Activated T-cell treated with anti-CD3 and anti-CD28 coated beads, Interleukin-2, amount 50 U/mL, for 24 hours (primary cell): ENCODE results near the gene CEND1.
"Not testable (repeated sequence)": the region's sequence is repeated elsewhere in the genome, so short reads cannot be mapped to it uniquely, and the experiment has no call there.

Experiments
- DNase-seq: peaks from one replicate; pipeline ENCODE4 v3.0.0-alpha.2; 2020
- H3K27ac Mint-ChIP-seq: 2 replicates; pipeline ENCODE4 v1.8.0; 2020; ENCODE audit warnings: mild to moderate bottlenecking, mixed read lengths
- H3K27me3 Mint-ChIP-seq: 2 replicates; pipeline ENCODE4 v1.8.0; 2020; ENCODE audit warnings: mixed read lengths
- H3K36me3 Mint-ChIP-seq: 2 replicates; pipeline ENCODE4 v1.8.0; 2020; ENCODE audit warnings: low read depth, mixed read lengths
- H3K4me1 Mint-ChIP-seq: 2 replicates; pipeline ENCODE4 v1.8.0; 2020; ENCODE audit warnings: low read depth, mixed read lengths
- H3K4me3 Mint-ChIP-seq: 2 replicates; pipeline ENCODE4 v1.8.0; 2020; ENCODE audit warnings: mild to moderate bottlenecking, moderate library complexity, mixed read lengths
- H3K9me3 Mint-ChIP-seq: 2 replicates; pipeline ENCODE4 v1.8.0; 2020; ENCODE audit warnings: mixed read lengths

CEND1 gene

GRCh38 chr11:763549-764321 is 26.2 kb downstream of the CEND1 start:
- peak overlapping the region; percentile 72 for H3K27ac Mint-ChIP-seq
- no peak for DNase-seq
- peaks cover 90% of the 10 kb centered on the region for H3K36me3 Mint-ChIP-seq
- H3K4me3 Mint-ChIP-seq = no peak overlapping the region
- no peaks in the 10 kb centered on the region for H3K9me3 Mint-ChIP-seq
- no peaks in the 10 kb centered on the region for H3K27me3 Mint-ChIP-seq
- H3K4me1 Mint-ChIP-seq = peaks cover 22% of the 10 kb centered on the region

- no peak for DNase-seq
- no peak overlapping the region for H3K4me3 Mint-ChIP-seq
- peak overlapping the region; percentile 72 for H3K27ac Mint-ChIP-seq
- H3K4me1 Mint-ChIP-seq = peaks cover 22% of the 10 kb centered on the region
- no peaks in the 10 kb centered on the region for H3K27me3 Mint-ChIP-seq
- peaks cover 94% of the 10 kb centered on the region for H3K36me3 Mint-ChIP-seq
- H3K9me3 Mint-ChIP-seq = no peaks in the 10 kb centered on the region
These were observed 26.8 kb downstream of the CEND1 start for GRCh38 chr11:763073-763463.

- Mint-ChIP-seq H3K36me3 (peaks cover 96% of the 10 kb centered on the region), H3K27me3 (no peaks in the 10 kb centered on the region), H3K9me3 (no peaks in the 10 kb centered on the region), H3K27ac (peak overlapping the region; percentile 50), H3K4me3 (no peak overlapping the region), H3K4me1 (peaks cover 21% of the 10 kb centered on the region)
- DNase-seq = no peak
These were observed 27.3 kb downstream of the CEND1 start for GRCh38 chr11:762421-763072.

GRCh38 chr11:761526-762108 is 28.3 kb downstream of the CEND1 start:
- no peak for DNase-seq
- no peaks in the 10 kb centered on the region for H3K27me3 Mint-ChIP-seq
- H3K4me3 Mint-ChIP-seq = no peak overlapping the region
- H3K9me3 Mint-ChIP-seq = no peaks in the 10 kb centered on the region
- peaks cover 96% of the 10 kb centered on the region for H3K36me3 Mint-ChIP-seq
- H3K4me1 Mint-ChIP-seq = peaks cover 12% of the 10 kb centered on the region
- peak overlapping the region; percentile 45 for H3K27ac Mint-ChIP-seq

- no peak for DNase-seq
- Mint-ChIP-seq H3K36me3 (peaks cover 96% of the 10 kb centered on the region), H3K27ac (peak overlapping the region; percentile 80), H3K9me3 (no peaks in the 10 kb centered on the region), H3K4me3 (no peak overlapping the region), H3K4me1 (peaks cover 6% of the 10 kb centered on the region), H3K27me3 (no peaks in the 10 kb centered on the region)
These were observed 29.7 kb downstream of the CEND1 start for GRCh38 chr11:760236-760635.

GRCh38 chr11:749731-750130 is 40.2 kb downstream of the CEND1 start:
- Mint-ChIP-seq H3K27ac (peak overlapping the region; percentile 74), H3K27me3 (no peaks in the 10 kb centered on the region), H3K4me1 (peaks cover 28% of the 10 kb centered on the region), H3K36me3 (peaks cover 34% of the 10 kb centered on the region), H3K9me3 (no peaks in the 10 kb centered on the region), H3K4me3 (peak overlapping the region; percentile 90)
- DNase-seq = no peak

GRCh38 chr11:748007-748359 is 41.9 kb downstream of the CEND1 start:
- Mint-ChIP-seq H3K4me3 (peak overlapping the region; percentile 90), H3K4me1 (peaks cover 28% of the 10 kb centered on the region), H3K9me3 (no peaks in the 10 kb centered on the region), H3K27ac (peak overlapping the region; percentile 91), H3K36me3 (peaks cover 33% of the 10 kb centered on the region), H3K27me3 (no peaks in the 10 kb centered on the region)
- DNase-seq = peak; percentile 47

GRCh38 chr11:747158-748006 is 42.5 kb downstream of the CEND1 start, which contains the start of gene TALDO1:
Gene TALDO1, plus strand, starts transcription at chr11:747464. Its CDS starts 18 bp downstream, at chr11:747482.
- peaks cover 25% of the 10 kb centered on the region for H3K4me1 Mint-ChIP-seq
- H3K27ac Mint-ChIP-seq = peak within 1 kb of the TSS; percentile 91
- DNase-seq = peak; percentile 91
- no peaks in the 10 kb centered on the region for H3K27me3 Mint-ChIP-seq
- peak within 1 kb of the TSS; percentile 90 for H3K4me3 Mint-ChIP-seq
- peaks cover 27% of the 10 kb centered on the region for H3K36me3 Mint-ChIP-seq
- H3K9me3 Mint-ChIP-seq = no peaks in the 10 kb centered on the region

GRCh38 chr11:746289-747157 is 43.4 kb downstream of the CEND1 start:
- Mint-ChIP-seq H3K36me3 (peaks cover 25% of the 10 kb centered on the region), H3K27ac (peak overlapping the region; percentile 53), H3K4me3 (peak overlapping the region; percentile 90), H3K27me3 (no peaks in the 10 kb centered on the region), H3K9me3 (no peaks in the 10 kb centered on the region), H3K4me1 (peaks cover 23% of the 10 kb centered on the region)
- DNase-seq = no peak

GRCh38 chr11:745428-745827 is 44.5 kb downstream of the CEND1 start:
- H3K27ac Mint-ChIP-seq = no peak overlapping the region
- no peaks in the 10 kb centered on the region for H3K27me3 Mint-ChIP-seq
- peaks cover 18% of the 10 kb centered on the region for H3K4me1 Mint-ChIP-seq
- no peak overlapping the region for H3K4me3 Mint-ChIP-seq
- H3K36me3 Mint-ChIP-seq = peaks cover 19% of the 10 kb centered on the region
- DNase-seq = no peak
- no peaks in the 10 kb centered on the region for H3K9me3 Mint-ChIP-seq

GRCh38 chr11:742571-743201 is 47.2 kb downstream of the CEND1 start:
- Mint-ChIP-seq H3K4me3 (no peak overlapping the region), H3K27ac (no peak overlapping the region), H3K4me1 (peaks cover 9% of the 10 kb centered on the region), H3K27me3 (no peaks in the 10 kb centered on the region), H3K9me3 (no peaks in the 10 kb centered on the region), H3K36me3 (no peaks in the 10 kb centered on the region)
- no peak for DNase-seq

GRCh38 chr11:742156-742546 is 47.7 kb downstream of the CEND1 start:
- Mint-ChIP-seq H3K4me1 (peaks cover 14% of the 10 kb centered on the region), H3K9me3 (no peaks in the 10 kb centered on the region), H3K27me3 (peaks cover 4% of the 10 kb centered on the region), H3K4me3 (no peak overlapping the region), H3K27ac (no peak overlapping the region), H3K36me3 (no peaks in the 10 kb centered on the region)
- DNase-seq = no peak

GRCh38 chr11:737899-738298 is 52.0 kb downstream of the CEND1 start:
- H3K36me3 Mint-ChIP-seq, H3K27me3 Mint-ChIP-seq, DNase-seq, H3K9me3 Mint-ChIP-seq: not testable (repeated sequence)
- H3K4me1 Mint-ChIP-seq = peaks cover 15% of the 10 kb centered on the region
- H3K4me3 Mint-ChIP-seq = peak overlapping the region; percentile 28
- peak overlapping the region; percentile 27 for H3K27ac Mint-ChIP-seq
